ENCODE results near the gene PCCA. TPM values are rescaled to one million over a fixed set of nuclear protein-coding genes. Genes with fewer than 3 reads are reported as not detected.

Gene PCCA
- total RNA-seq, 1 experiment from 2014 or later = 16.1 TPM

DNA sequence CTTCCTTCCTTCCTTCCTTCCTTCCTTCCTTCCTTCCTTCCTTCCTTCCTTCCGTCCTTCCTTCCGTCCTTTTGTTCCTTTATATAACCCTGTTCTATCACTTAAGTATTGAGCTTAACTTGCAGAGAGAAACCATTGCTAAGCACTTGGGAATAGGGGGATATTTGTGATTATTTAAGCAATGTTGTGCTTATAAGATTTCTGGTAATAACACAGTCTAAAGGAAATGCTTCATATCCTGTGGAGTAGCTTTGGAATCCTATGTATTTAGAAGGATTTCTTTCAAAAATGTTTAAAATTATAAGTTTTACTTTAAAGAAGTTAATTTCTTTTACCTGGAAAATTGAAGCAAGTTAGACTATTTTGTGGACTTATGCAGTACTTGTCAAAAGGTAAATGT is 209.8 kb downstream of the PCCA start:
- H3K27me3 ChIP-seq (ENCODE audit: insufficient read depth, low read depth) = no peaks in the 10 kb centered on the region
- no peak overlapping the region for H2AFZ ChIP-seq
- DNase-seq = no peak
- no peak overlapping the region for H3K27ac ChIP-seq
- H3F3A ChIP-seq (ENCODE audit: insufficient read depth, low read depth) = no peaks in the 10 kb centered on the region
- no peaks in the 10 kb centered on the region for H3K9me3 ChIP-seq (ENCODE audit: insufficient read depth, low read depth)
- H3K4me3 ChIP-seq = no peak overlapping the region
- H3K79me2 ChIP-seq (ENCODE audit: low read depth) = no peaks in the 10 kb centered on the region
- H3K9me2 ChIP-seq (ENCODE audit: insufficient read depth) = peaks cover 5% of the 10 kb centered on the region; the same call in 1 of the 2 replicates
- ChIA-PET POLR2A (ENCODE audit: unreplicated experiment) (no interaction called here), CTCF (no interaction called here)
- TF ChIP-seq EZH2 (IDR thresholded peaks at IDR 0.05; ENCODE audit: low read depth) = no peak
- TF ChIP-seq, protein P1, sequence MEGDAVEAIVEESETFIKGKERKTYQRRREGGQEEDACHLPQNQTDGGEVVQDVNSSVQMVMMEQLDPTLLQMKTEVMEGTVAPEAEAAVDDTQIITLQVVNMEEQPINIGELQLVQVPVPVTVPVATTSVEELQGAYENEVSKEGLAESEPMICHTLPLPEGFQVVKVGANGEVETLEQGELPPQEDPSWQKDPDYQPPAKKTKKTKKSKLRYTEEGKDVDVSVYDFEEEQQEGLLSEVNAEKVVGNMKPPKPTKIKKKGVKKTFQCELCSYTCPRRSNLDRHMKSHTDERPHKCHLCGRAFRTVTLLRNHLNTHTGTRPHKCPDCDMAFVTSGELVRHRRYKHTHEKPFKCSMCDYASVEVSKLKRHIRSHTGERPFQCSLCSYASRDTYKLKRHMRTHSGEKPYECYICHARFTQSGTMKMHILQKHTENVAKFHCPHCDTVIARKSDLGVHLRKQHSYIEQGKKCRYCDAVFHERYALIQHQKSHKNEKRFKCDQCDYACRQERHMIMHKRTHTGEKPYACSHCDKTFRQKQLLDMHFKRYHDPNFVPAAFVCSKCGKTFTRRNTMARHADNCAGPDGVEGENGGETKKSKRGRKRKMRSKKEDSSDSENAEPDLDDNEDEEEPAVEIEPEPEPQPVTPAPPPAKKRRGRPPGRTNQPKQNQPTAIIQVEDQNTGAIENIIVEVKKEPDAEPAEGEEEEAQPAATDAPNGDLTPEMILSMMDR (conservative IDR thresholded peaks at IDR 0.05) = no peak
- no peaks in the 10 kb centered on the region for H3K36me3 ChIP-seq (ENCODE audit: low read depth)
- H3K4me1 ChIP-seq (replicated peaks; ENCODE audit: insufficient read depth) = no peaks in the 10 kb centered on the region
- no TSS peak for BruUV-seq (replicated peaks)
- H3K4me2 ChIP-seq = no peak overlapping the region
- intact Hi-C loops (cut with micrococcal nuclease; ENCODE audit: unreplicated experiment) = no loop called here
- no peaks in the 10 kb centered on the region for H4K20me1 ChIP-seq (ENCODE audit: insufficient read depth)

DNA sequence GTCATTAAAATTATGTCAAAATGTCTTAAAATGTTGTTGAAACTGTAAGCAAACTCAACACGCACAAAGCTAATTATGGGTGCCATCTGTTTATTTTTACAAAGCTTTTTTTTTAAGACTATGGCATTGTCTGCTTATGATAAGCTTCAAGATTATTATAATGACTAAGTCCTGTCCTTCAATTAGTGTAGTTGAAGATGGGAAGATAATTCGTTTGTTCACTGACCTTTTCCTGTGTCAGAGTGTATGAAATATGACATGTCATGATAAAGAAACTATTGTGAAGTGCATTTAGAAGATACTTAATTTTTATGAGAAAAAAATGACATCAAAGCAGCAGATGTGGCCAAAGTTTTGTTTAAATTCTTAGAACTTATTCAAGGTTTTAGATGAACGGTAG is 211.3 kb downstream of the PCCA start:
- Histone ChIP-seq H3K4me3 (no peak overlapping the region), H3K27me3 (ENCODE audit: insufficient read depth, low read depth) (no peaks in the 10 kb centered on the region), H2AFZ (no peak overlapping the region), H3K79me2 (ENCODE audit: low read depth) (no peaks in the 10 kb centered on the region), H3K9me3 (ENCODE audit: insufficient read depth, low read depth) (no peaks in the 10 kb centered on the region), H3F3A (ENCODE audit: insufficient read depth, low read depth) (no peaks in the 10 kb centered on the region), H4K20me1 (ENCODE audit: insufficient read depth) (no peaks in the 10 kb centered on the region), H3K36me3 (ENCODE audit: low read depth) (no peaks in the 10 kb centered on the region), H3K4me2 (no peak overlapping the region), H3K9me2 (ENCODE audit: insufficient read depth) (peaks cover 5% of the 10 kb centered on the region; the same call in 1 of the 2 replicates), H3K4me1 (replicated peaks; ENCODE audit: insufficient read depth) (no peaks in the 10 kb centered on the region), H3K27ac (no peak overlapping the region)
- BruUV-seq (replicated peaks) = no TSS peak
- DNase-seq = no peak
- no peak for TF ChIP-seq EZH2 (IDR thresholded peaks at IDR 0.05; ENCODE audit: low read depth)
- TF ChIP-seq, protein P1 (conservative IDR thresholded peaks at IDR 0.05) = no peak
- ChIA-PET CTCF (interaction anchor here (0.6 kb wide), 1 partner anchor 858 kb away, joined by 3 read pairs; no protein-coding TSS in a partner anchor), POLR2A (ENCODE audit: unreplicated experiment) (no interaction called here)
- intact Hi-C loops (cut with micrococcal nuclease; ENCODE audit: unreplicated experiment) = no loop called here

DNA sequence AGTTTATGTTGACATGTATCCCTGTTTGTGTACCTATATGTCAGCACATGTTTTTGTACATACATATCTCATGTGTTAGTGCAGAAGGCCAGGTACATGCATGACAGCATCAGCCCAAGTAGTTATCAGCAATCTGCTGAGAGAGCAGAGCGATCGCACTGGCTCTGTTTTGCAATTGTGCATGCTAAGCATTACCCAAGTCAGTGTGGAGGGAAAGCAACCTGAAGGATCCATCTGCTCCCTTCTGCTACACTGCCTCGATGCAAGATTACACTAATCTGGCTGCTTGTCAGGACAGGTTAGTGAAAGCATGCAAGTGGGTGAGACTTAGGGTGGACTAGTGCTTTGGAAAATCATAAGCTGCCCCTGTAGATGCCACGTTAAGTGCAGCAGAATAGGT is 211.8 kb downstream of the PCCA start:
- no peak overlapping the region for H3K4me3 ChIP-seq
- H3K27me3 ChIP-seq (ENCODE audit: insufficient read depth, low read depth) = no peaks in the 10 kb centered on the region
- no peak for DNase-seq
- H3K79me2 ChIP-seq (ENCODE audit: low read depth) = no peaks in the 10 kb centered on the region
- H2AFZ ChIP-seq = no peak overlapping the region
- H3F3A ChIP-seq (ENCODE audit: insufficient read depth, low read depth) = no peaks in the 10 kb centered on the region
- TF ChIP-seq, protein P1 (conservative IDR thresholded peaks at IDR 0.05) = no peak
- no peak for TF ChIP-seq EZH2 (IDR thresholded peaks at IDR 0.05; ENCODE audit: low read depth)
- BruUV-seq (replicated peaks) = no TSS peak
- no peaks in the 10 kb centered on the region for H3K9me3 ChIP-seq (ENCODE audit: insufficient read depth, low read depth)
- H3K4me2 ChIP-seq = no peak overlapping the region
- no peaks in the 10 kb centered on the region for H3K4me1 ChIP-seq (replicated peaks; ENCODE audit: insufficient read depth)
- intact Hi-C loops (cut with micrococcal nuclease; ENCODE audit: unreplicated experiment) = no loop called here
- H3K36me3 ChIP-seq (ENCODE audit: low read depth) = no peaks in the 10 kb centered on the region
- no peaks in the 10 kb centered on the region for H4K20me1 ChIP-seq (ENCODE audit: insufficient read depth)
- no peak overlapping the region for H3K27ac ChIP-seq
- peaks cover 5% of the 10 kb centered on the region; the same call in 1 of the 2 replicates for H3K9me2 ChIP-seq (ENCODE audit: insufficient read depth)
- POLR2A ChIA-PET (ENCODE audit: unreplicated experiment) = no interaction called here
- CTCF ChIA-PET = no interaction called here

Data from PC-9 (cell line).